KG1 (cell line): ENCODE measurements around the gene PEF1.
"Not testable (repeated sequence)": the region's sequence is repeated elsewhere in the genome, so short reads cannot be mapped to it uniquely, and the experiment has no call there.

Source experiments
- DNase-seq: peaks from one replicate; lab custom pipeline; 2025; lab: John Stamatoyannopoulos, UW

The PEF1 gene

DNA sequence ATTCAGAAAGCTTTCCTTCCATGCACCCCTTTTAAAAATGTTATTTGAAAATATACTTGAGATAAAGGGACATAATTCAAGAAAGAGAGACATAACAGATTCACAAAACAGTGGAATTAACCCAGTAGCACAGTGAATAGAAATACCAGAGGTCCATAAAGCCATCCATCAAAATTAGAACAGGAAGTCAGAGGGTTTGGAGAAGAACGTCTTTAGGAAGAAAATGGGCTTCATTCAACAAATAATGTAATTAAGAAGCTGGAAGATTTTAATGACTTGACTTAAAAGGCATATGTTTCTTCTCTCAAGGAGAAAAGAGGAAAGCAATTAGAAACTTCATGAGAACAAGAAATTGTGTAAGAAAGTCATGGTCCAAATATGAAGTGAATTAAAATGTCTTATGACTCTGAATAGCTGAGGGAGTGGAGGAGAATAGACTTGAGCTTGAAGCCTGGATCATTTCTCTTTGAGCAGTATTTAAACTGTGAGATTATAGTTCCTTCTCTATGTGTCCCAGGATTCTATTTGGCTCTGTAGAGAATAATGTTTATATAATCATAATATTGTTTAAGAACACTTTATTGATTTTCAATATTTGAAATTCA is 35.1 kb downstream of the PEF1 start:
- DNase-seq, result no peak

DNA sequence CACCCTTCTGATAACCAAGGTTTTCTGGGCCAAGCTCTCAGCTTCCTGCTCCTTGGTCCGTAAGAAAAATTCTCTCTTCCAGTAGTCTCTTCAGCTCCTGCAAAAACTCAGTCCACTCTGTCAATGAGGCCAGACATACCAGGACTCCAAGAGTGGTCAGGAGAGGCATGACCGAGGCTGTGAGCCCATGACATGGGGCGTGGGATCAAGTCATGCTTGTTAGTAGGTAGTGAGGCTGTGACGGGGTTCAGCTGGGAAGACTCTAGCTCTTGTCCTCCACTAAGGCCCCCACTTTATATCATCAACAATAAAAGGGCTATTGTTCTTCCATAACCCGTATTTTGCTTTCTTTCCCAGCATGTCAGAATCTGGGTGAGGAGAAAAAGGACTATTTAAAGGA is 37.3 kb downstream of the PEF1 start:
- DNase-seq, result no peak

DNA sequence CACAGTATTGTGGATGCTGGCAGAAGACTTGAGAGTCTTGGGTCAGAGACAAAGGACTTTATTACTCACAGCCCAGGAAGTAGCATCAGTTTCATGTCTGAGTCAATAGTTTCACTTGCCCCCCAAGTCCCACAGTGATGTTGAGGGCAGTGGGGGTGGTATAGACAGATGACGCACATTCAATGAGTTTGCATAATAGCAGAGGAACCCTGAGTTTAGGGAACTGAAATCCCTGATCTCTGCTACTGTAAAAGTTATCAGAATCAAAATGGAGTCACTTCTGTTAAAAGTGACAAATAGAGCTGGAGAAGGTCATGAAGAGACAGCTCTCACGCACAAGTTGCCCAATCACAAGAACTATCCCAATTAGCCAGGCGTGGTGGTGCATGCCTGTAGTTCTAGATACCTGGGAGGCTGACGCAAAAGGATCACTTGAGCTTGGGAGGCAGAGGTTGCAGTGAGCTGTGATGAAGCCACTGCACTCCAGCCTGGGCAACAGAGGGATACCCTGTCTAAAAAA is 38.7 kb downstream of the PEF1 start:
- DNase-seq, result no peak

DNA sequence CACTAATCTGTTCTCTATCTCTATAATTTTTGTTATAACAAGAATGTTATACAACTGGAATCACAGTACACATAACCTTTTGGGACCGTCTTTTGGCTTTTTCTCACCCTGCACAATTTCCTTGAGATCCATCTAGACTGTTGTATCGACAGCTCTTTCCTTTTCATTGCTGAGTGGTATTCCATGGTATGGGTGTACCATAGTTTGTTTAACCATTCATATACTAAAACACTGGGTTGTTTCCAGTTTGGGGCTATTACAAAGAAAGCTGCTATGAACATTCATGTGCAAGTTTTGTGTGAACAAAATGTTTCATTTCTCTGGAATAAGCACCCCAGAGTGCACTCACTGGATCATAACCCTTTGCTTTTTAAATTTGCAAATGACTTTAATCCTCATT is 42.6 kb downstream of the PEF1 start:
- DNase-seq, result no peak

DNA sequence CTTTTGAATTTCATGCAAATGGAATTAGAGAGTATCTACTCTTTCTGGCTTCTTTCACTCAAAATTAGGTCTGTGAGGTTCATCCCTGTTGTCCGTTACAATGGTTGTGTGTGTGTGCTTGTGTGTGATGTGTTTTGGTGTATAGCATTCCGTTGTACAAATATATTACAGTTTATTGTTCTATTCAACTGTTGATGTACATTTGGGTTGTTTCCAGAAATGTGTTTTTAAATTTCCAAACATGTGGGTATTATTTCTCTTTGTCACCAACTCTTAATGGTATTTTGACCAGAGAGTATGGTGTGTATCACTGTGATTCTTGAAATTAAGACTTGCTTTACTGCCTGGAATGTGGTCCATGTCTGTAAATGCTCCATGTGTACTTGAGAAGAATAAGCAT is 44.0 kb downstream of the PEF1 start:
- no peak for DNase-seq

DNA sequence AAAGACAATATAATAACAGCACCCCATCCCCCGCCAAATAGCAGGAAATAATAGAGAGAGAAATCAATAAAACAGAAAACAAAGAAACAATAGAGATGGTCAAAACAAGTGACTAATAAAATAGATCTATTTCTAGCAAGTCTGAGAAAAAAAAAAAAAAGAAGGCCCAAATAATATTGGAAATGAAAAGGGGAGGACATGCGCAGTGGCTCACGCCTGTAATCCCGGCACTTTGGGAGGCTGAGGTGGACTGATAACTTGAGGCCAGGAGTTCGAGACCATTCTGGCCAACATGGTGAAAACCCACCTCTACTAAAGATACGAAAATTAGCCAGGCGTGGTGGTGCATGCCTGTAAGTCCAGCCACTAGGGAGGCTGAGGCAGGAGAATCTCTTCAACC is 45.7 kb downstream of the PEF1 start:
- no peak for DNase-seq

DNA sequence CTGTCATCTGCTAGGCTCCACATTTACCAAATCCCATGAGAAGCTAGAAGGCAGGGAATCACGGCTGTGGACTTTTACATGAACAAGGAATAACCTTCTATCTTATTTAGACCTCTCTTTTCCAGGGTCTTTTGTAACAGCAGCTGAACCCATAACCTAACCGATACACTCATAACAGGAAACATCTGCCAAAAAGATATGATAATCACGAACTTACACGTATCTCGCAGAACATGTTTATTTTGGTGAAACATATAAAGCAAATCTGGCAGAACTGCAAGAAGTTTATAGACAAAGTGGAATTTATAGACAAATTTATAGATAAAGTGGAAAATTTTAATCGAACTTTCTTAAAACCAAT is 48.0 kb downstream of the PEF1 start:
- DNase-seq, result no peak

DNA sequence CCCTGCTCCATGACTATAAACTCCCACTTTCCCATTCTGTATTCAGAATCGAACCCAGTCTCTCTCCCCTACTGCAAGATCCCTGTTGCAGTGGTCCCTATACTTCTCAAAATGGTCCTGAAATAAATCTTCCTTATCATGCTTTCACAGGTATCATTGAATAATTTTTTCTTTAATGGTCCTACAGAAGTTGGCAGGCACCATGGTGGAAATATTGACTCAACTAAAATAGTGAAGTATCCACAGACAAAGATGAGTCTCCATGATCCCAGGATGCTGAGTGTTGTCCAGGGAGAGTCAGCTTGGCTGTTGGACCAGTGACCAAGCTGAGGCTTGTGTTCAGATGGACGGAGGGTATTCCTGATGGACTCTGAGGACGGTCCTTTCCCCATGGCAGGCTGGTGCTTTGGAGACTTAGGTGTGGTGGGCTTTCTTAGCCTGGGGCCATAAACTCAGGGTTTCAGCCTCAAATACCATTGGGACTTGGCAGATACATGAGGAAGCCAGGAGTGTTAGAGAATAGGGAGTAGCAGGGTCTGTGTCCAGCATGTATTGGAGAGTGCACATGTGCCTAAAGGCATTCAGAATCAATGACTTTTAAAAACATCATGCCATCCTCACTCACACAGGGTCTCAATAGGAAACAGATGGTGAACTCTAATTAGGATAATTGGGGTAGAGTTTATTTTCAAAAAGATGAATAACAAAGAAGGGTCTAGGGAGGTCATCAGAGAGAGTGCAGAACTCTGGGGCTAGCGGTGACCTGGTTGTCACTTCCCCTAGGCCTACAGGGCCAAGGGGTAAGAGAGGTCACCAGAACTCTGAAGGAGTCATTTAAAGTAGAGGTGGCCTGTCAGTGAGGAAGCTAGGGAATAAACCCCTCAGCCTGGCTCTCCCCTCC is 48.6 kb downstream of the PEF1 start:
- no peak for DNase-seq

DNA sequence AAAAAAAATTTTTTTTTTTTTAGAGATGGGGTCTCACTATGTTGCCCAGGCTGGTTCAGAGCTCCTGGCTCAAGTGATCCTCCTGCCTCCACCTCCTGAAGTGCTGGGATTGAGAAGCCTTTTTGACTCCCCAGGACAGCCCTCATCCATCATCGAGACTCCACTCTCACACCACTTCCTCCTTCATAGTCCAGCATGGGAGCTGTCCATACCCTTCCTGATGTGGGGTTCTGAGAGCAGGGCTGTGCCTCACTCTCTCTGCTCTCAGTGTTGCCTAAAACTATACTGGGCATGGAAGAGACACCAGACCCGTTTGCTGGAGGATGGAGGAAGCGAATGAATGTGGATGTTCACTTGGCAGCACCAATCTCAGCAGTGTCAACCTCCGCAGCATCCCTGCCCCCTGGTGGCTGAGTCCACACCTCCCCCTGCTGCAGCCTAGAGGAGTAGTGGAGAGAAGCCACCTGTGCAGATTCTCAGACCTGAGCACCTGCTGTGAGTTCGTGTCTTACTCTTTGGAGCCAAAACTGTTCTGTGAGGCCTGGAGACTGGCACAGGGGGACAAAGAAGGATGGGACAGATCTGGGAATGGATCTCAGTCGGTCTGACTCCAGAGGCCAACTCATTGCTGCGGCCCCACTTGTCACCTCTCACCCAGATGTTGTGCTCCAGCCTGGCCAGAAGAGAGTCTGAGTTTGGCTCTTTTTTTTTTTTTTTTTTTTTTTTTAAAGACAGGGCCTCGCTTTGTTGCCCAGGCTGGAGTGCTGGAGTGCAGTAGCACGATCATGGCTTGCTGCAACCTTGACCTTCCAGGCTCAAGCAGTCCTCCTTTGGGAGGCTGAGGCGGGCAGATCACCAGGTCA is 50.7 kb downstream of the PEF1 start:
- DNase-seq, result peak; percentile 16

DNA sequence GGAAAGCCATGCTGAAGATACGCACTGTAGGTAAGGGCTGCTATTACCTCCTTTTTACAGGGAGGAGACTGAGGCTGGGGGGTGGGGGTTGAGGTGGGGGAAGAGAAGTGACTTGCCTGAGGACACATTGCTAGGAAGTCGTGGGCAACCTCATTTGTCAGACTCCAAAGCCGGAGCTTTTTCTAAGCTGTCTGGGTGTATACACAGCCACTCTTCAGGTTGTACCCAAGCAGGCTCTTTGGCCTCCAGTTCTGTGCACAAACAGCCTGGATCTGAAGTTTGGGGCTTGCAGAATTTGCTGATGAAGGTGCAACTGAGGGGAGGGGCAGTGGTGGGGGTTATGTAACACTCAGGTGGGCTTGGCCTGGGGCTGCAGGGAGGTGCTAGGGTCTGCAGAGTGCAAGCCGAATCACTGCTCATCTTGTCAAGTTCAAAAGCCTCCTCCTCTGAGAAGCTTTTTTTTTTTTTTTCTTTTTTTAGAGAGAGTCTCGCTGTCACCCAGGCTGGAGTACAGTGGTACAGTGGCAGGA is 51.5 kb downstream of the PEF1 start:
- no peak for DNase-seq

DNA sequence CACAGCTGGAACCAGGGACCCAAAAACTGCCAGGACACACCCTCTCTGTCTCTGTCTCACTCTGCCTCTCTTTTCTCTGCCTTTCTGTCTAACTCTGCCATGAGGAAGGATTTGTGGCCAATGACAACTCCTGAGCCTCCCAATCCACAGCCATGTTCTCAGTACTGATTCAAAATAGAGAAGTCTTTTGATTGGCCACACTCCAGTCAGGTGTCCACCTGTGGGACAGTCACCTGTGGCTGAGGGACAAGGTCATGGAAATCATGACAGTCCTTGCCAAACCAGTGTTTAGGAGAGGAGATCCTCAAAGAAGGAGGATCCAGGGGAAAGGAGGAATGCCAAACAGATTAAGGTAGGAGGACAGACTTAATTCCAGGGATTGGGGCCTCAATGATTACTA is 52.5 kb downstream of the PEF1 start:
- DNase-seq, result no peak

DNA sequence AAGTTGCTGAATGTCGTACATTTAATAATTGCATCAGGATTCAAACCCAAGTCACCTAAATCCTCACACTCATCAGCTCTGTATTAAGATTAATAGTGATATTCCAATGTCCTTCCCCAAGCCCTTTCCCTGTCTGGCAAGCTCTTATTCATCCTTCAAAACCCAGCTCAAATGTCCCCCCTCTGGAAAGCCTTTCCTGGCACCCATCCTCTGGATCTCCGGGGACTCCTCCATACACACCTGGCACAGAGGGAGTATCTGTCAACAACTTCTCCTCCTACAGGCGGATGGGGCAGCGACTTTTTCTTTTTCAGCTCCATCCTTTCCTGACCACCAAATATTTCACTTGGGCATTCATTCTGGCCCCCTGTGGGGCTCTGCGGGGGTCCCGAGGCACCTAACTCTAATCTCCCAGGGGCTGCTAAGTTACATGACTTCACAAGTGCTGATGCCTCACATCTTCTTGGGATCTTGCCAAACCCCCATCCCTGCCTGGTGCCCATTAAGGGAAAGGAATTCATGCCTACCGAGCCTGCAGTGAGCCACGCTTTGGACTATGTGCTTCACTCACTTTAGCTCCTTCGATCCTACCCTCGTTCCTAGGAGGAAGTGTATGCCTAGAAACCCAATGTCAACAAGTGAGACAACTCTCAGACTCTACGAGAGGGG is 53.1 kb downstream of the PEF1 start:
- no peak for DNase-seq

DNA sequence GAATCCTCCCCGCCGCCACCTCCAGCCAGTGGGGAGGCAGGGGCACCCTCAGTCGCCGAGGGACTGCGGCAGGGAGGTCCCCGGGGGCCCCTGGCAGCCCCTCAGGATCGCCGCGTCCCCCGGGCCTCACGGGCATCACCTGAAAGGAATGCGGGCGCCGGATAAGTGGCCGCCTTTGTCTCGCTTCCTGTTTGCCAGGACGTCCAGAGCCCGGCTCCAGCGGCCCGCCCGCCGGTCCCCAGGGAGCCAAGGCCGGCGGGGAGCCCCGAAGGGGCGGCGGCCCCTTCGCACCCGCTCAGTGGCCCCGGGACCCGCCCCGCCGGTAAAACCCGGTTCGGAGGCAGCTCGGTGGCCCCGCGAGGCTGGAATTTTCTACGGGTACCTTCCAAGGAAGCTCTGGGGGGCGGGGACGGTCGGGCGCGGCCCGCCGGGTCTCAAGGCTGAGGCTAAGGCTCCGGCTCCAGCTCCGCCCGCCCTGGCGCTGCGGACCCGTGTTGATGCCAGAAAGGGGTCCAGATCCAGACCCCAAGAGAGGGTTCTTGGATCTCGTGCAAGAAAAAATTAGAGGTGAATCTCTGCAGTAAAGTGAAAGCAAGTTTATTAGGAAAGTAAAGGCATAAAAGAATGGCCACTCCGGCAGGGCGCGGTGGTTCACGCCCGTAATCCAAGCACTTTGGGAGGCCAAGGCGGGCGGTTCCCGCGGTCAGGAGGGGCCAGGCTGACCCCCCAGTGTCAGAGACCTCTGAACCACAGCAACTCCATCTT is 55.7 kb downstream of the PEF1 start:
- DNase-seq, result no peak

DNA sequence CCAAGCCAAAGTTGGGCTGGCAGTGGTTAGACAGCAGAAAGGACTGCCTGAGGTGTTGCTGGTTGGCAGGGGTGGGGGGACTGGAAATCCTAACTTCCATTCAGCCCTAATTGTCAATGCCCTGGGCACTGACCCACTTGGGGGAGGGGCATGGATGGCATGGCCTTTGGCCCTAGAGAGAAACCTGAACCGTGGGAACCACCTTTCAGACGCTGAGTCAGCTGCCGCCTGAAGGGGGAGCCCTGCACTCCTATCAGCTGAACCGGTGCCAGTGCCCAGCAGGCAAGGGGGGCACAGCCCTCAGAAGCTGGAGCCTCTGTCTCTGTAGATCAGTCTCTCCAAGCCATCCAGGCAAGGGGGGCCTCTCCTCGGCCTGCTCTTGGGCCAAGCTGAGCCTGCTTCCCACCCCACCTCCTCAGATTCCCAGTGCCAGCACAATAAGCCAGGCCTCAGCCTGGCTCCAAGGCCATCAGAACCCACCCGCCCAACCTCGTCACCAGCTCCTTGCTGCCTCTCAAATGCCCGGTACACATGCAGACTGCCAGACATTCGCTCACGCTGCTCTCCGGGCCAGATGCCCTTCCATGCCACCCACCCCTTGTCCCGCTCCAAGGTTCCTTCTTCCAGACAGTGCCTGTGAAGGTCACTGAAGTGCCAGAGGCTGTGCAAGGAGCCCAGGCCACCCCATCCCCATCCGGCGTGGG is 56.8 kb downstream of the PEF1 start:
- no peak for DNase-seq

DNA sequence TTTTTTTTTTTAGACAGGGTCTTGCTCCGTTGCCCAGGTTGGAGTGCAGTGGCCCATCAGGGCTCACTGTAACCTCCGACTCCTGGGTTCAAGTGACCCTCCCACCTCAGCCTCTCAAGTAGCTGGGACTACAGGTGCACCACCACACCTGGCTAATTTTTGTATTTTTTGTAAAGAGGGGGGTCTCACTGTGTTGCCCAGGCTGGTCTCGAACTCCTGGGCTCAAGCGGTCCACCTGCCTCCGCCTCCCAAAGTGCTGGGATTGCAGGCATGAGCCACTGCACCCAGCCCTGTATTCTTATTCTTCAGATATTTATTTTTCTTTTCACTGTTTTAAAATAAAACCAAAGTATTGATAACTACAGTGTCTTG is 57.4 kb downstream of the PEF1 start:
- not testable (repeated sequence) for DNase-seq

DNA sequence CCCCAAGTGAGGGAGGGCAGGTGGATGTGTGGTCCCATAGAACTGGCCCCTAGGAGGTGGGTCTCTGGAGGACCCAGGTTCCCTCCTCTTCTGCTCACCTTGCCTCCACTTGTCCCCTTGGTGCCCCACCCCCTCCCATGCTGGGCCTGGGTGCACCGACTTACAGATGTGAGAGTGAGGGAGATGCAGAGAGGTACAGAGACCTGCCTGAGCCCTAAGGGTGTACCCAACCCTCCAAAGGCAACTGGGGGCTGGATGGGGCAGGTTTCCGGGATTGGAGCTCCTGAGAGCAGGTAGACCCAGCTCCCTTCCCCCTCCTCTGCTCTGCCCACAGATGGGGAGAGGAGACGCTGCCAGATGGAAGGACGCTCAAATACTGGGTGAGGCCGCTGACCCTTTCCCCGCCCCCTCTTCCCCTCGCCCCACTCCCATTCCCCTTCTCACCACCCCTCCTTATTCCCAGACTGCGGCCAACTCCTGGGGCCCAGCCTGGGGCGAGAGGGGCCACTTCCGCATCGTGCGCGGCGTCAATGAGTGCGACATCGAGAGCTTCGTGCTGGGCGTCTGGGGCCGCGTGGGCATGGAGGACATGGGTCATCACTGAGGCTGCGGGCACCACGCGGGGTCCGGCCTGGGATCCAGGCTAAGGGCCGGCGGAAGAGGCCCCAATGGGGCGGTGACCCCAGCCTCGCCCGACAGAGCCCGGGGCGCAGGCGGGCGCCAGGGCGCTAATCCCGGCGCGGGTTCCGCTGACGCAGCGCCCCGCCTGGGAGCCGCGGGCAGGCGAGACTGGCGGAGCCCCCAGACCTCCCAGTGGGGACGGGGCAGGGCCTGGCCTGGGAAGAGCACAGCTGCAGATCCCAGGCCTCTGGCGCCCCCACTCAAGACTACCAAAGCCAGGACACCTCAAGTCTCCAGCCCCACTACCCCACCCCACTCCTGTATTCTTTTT is 58.0 kb downstream of the PEF1 start:
- no peak for DNase-seq

DNA sequence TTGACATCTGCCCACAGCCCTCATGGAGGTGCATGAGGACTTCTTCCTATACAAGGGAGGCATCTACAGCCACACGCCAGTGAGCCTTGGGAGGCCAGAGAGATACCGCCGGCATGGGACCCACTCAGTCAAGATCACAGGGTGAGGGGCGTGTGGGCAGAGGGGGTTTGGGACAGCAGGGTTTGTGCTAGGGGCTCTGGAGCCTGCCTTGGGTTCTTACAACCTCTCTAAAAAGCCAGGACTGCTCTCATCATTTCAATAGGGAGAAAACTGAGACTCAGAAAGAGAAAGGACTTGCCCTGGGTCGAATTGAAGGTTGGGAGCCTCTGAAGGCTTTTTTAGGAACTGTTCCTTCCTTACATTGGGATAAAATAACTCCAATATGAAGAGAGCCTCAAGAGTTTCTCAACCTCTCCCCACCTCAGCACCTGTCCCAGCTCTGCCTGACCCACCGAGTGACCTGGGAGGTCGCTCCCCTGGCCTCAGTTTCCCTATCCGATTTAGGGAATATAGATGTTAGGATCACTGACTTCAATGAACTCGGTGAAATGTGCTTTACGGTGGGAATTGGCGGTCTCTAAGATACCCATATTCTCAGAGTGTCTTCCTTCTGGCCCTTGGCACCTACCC is 58.8 kb downstream of the PEF1 start:
- DNase-seq, result no peak

DNA sequence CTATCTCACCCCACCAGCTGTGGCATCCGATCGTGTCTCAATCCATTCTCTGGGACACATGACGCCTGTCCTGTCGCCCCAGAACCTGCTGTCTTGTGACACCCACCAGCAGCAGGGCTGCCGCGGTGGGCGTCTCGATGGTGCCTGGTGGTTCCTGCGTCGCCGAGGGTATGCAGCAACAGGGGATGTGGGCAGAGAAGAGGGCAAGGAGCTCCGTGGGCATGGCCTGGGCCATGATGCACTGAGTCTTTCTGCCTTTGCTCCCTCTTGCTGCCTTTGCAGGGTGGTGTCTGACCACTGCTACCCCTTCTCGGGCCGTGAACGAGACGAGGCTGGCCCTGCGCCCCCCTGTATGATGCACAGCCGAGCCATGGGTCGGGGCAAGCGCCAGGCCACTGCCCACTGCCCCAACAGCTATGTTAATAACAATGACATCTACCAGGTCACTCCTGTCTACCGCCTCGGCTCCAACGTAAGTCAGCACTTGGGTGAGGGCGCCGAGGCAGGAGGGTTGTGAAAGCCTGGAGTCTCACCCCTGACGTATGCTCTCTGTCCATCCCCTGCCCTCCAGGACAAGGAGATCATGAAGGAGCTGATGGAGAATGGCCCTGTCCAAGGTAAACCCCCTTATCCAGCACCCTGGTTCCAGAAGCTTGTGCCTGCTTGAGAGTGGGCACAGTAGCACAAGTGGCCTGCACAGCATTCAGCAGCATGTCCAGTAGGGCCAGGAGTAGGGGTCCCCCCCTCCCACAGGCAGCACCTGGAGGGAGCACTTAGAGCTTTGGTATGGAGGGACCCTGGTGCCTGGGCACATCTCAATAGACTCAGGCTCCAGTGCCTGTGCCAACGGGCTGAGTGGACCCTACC is 59.6 kb downstream of the PEF1 start:
- DNase-seq, result no peak
